22Rv1 (cell line): ENCODE measurements around the gene POLD3.

Experiments
- CTCF ChIP-seq: fragments of 450-650 bp; IDR thresholded peaks from 2 replicates; pipeline ENCODE4 v1.5.1; 2017; ENCODE audit warnings: mild to moderate bottlenecking
- ZFX ChIP-seq: fragments of 450-650 bp; IDR thresholded peaks from 2 replicates; pipeline ENCODE4 v1.6.1; 2017; ENCODE audit warnings: antibody characterized with exemption, borderline replicate concordance

- no peak for TF ChIP-seq CTCF
- TF ChIP-seq ZFX, result no peak
Measured at GRCh38 chr11:74669211-74670160, 77.1 kb downstream of the POLD3 start.
